Osteoblast (primary cell): ENCODE results near the gene RXFP2. TPM values are rescaled to one million over a fixed set of nuclear protein-coding genes. Genes with fewer than 3 reads are reported as not detected.

Experiments used
- DNase-seq: peaks from one replicate; pipeline ENCODE4 v3.0.0; 2011; ENCODE audit warnings: low spot score, mixed read lengths; ENCODE audit not compliant: insufficient read length; ENCODE audit errors: missing footprints
- H2AFZ ChIP-seq: 2 replicates; pipeline ENCODE4 v1.6.0; 2011; ENCODE audit warnings: mild to moderate bottlenecking, low read length
- H3K27ac ChIP-seq: 2 replicates; pipeline ENCODE4 v1.5.1; 2011; ENCODE audit warnings: mild to moderate bottlenecking, low read depth, low read length, moderate library complexity
- H3K27me3 ChIP-seq: 2 replicates; pipeline ENCODE4 v1.6.0; 2012; ENCODE audit warnings: mild to moderate bottlenecking, control low read depth, inconsistent platforms, low read length, moderate library complexity; ENCODE audit not compliant: insufficient read depth
- H3K36me3 ChIP-seq: 2 replicates; pipeline ENCODE4 v1.5.1; 2011; ENCODE audit warnings: mild to moderate bottlenecking, low read length, control low read depth, moderate library complexity; ENCODE audit not compliant: insufficient read depth
- H3K4me1 ChIP-seq: 2 replicates; pipeline ENCODE4 v1.5.1; 2011; ENCODE audit warnings: mild to moderate bottlenecking, low read length, control low read depth, moderate library complexity; ENCODE audit not compliant: insufficient read depth
- H3K4me2 ChIP-seq: 2 replicates; pipeline ENCODE4 v1.6.0; 2011; ENCODE audit warnings: mild to moderate bottlenecking, low read length; ENCODE audit not compliant: insufficient read depth
- H3K4me3 ChIP-seq: fragments of 200-600 bp; sonication (generic); 3 replicates; pipeline ENCODE4 v1.5.1; 2012; ENCODE audit warnings: mild to moderate bottlenecking, low read length, inconsistent platforms; ENCODE audit not compliant: insufficient read depth
- H3K79me2 ChIP-seq: 2 replicates; pipeline ENCODE4 v1.6.0; 2012; ENCODE audit warnings: mild to moderate bottlenecking, low read length, control low read depth, inconsistent platforms; ENCODE audit not compliant: insufficient read depth
- H3K9me3 ChIP-seq: 2 replicates; pipeline ENCODE4 v1.5.1; 2011; ENCODE audit warnings: low read depth, low read length, control low read depth
- H4K20me1 ChIP-seq: 2 replicates; pipeline ENCODE4 v1.6.0; 2012; ENCODE audit warnings: mild to moderate bottlenecking, low read length, control low read depth; ENCODE audit not compliant: insufficient read depth
- CTCF ChIP-seq: IDR thresholded peaks from 2 replicates; pipeline ENCODE4 v1.5.1; 2011; ENCODE audit warnings: mild to moderate bottlenecking, low read depth, low read length, moderate library complexity; ENCODE audit errors: extremely low read depth
- total RNA-seq: library from RNA; depleted of rRNA; stranded (reverse); fragments of >200 nt; gene quantifications from 2 replicates; pipeline ENCODE4 v1.2.3, GENCODE V29; 2012

Gene RXFP2
- total RNA-seq, 1 donor, result not detected

GRCh38 chr13:31843044-31843443 lies 103.7 kb downstream of the RXFP2 start:
- peaks cover 3% of the 10 kb centered on the region for H3K4me1 ChIP-seq
- no peaks in the 10 kb centered on the region for H3K36me3 ChIP-seq
- no peaks in the 10 kb centered on the region for H3K79me2 ChIP-seq
- no peak overlapping the region for H3K4me3 ChIP-seq
- peaks cover 64% of the 10 kb centered on the region for H3K27me3 ChIP-seq
- H3K4me2 ChIP-seq, result no peak overlapping the region
- no peak overlapping the region for H2AFZ ChIP-seq
- no peak for TF ChIP-seq CTCF
- no peaks in the 10 kb centered on the region for H4K20me1 ChIP-seq
- no peak overlapping the region for H3K27ac ChIP-seq
- H3K9me3 ChIP-seq, result no peaks in the 10 kb centered on the region
- DNase-seq, result peak; percentile 17

- Histone ChIP-seq H3K4me2 (peak overlapping the region; percentile 79), H3K27ac (no peak overlapping the region)
- no peak for TF ChIP-seq CTCF
These were observed 107.0 kb downstream of the RXFP2 start for GRCh38 chr13:31846182-31846938.

DNA sequence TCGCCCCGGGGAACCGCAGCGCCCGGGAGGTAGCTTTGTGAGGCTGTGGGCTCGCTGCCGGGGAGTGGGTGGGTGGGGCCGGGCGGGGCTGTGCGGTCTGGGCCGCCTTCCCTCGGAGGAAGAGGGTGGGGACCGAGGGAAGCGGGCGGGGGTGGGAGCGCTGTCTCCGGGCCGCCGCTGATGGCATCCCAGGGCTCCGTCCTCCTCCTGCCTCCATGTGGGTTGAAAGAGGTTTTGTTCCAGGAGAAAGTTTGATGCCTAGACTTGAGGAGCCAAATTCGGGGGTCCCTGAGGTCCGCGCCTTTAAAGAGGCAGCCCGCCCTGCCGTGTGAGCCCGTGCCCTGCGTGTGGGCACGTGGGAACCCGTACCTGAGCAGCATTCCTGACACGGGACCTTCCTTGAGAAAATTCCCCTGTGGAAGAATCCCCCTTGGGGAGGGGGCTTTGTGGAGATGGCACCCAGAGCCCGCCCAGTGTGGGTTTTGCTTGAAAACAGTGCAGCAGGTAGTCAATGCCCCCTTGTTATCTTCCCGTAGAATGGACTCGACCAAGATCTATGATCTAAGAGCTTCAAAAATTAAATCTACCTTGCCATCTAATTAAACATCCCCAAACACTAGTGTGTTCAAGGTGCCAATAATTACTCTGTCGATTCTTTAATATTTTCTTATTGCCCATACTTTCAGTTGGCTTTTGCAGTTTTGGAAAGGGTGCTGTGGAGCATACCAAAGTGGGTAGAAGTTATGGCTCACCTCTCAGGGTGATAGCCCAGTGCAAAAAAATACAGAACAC lies 107.8 kb downstream of the RXFP2 start:
- TF ChIP-seq CTCF, result no peak
- Histone ChIP-seq H3K4me3 (peak overlapping the region; percentile 77), H3K79me2 (peaks cover 3% of the 10 kb centered on the region), H3K27me3 (peaks cover 30% of the 10 kb centered on the region), H3K36me3 (no peaks in the 10 kb centered on the region), H2AFZ (peak overlapping the region; percentile 66), H3K4me1 (peaks cover 3% of the 10 kb centered on the region), H3K4me2 (peak overlapping the region; percentile 79), H4K20me1 (no peaks in the 10 kb centered on the region), H3K9me3 (no peaks in the 10 kb centered on the region), H3K27ac (no peak overlapping the region)
- DNase-seq, result peak; percentile 87

More at GRCh38 chr13:31846182-31846938, 107.0 kb downstream of the RXFP2 start:
- no peaks in the 10 kb centered on the region for H3K36me3 ChIP-seq
- H3K4me3 ChIP-seq, result peak overlapping the region; percentile 77
- no peaks in the 10 kb centered on the region for H4K20me1 ChIP-seq
- H3K9me3 ChIP-seq, result no peaks in the 10 kb centered on the region
- peak; percentile 97 for DNase-seq
- H3K27me3 ChIP-seq, result peaks cover 38% of the 10 kb centered on the region
- H3K79me2 ChIP-seq, result peaks cover 2% of the 10 kb centered on the region
- H3K4me1 ChIP-seq, result peaks cover 3% of the 10 kb centered on the region
- H2AFZ ChIP-seq, result peak overlapping the region; percentile 79

DNA sequence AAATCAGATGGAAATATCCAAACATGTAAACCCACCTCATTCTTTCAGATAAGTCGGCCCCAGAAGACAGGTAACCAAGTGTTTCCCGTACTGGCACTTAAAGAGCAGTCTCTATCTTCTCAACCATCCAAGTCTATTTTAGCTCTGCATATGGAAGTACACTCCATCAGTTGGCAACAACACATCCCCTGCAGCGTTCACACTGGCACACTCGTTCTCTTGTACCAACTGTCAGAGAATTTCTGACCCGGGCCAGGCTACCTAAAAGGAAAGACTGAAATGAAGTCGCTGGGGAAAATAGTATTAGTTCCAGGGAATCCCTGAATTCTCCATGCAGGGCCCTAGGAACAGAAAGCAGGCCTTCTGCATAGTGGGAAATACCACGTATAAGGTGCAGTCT lies 109.3 kb downstream of the RXFP2 start:
- Histone ChIP-seq H3K27ac (no peak overlapping the region), H3K4me1 (peaks cover 3% of the 10 kb centered on the region), H3K36me3 (no peaks in the 10 kb centered on the region), H3K27me3 (peaks cover 17% of the 10 kb centered on the region), H2AFZ (no peak overlapping the region), H3K4me3 (no peak overlapping the region), H3K4me2 (no peak overlapping the region), H4K20me1 (no peaks in the 10 kb centered on the region), H3K79me2 (peaks cover 3% of the 10 kb centered on the region), H3K9me3 (no peaks in the 10 kb centered on the region)
- no peak for TF ChIP-seq CTCF
- no peak for DNase-seq
